ENCODE measurements around the gene SMC4. TPM values are rescaled to one million over a fixed set of nuclear protein-coding genes. Genes with fewer than 3 reads are reported as not detected.

SMC4 gene
- total RNA-seq, 1 experiment from 2014 or later, result 198 TPM

GRCh38 chr3:160479376-160479775 lies 79.9 kb downstream of the SMC4 start:
- peak; percentile 79 to 84 for DNase-seq (ENCODE audit: low read depth in 1 of 2, low spot score in 2 of 2)
- Histone ChIP-seq H3K4me1 (replicated peaks) (peaks cover 51% of the 10 kb centered on the region), H3K27ac (peak overlapping the region; percentile 85), H3K9me3 (replicated peaks) (no peaks in the 10 kb centered on the region), H3K36me3 (peaks cover 2% of the 10 kb centered on the region; the same call in 1 of the 2 replicates), H3K27me3 (replicated peaks) (no peaks in the 10 kb centered on the region), H3K4me3 (no peak overlapping the region)

- H3K36me3 ChIP-seq, result peaks cover 2% of the 10 kb centered on the region; the same call in 1 of the 2 replicates
- H3K27me3 ChIP-seq (replicated peaks), result no peaks in the 10 kb centered on the region
- no peak overlapping the region for H3K4me3 ChIP-seq
- no peaks in the 10 kb centered on the region for H3K9me3 ChIP-seq (replicated peaks)
- DNase-seq (ENCODE audit: low read depth in 1 of 2, low spot score in 2 of 2), result peak in 1 of 2 experiments; percentile 45
- peaks cover 46% of the 10 kb centered on the region for H3K4me1 ChIP-seq (replicated peaks)
- H3K27ac ChIP-seq, result peak overlapping the region; percentile 85
These were observed 81.5 kb downstream of the SMC4 start for GRCh38 chr3:160480931-160481330.

- Histone ChIP-seq H3K9me3 (replicated peaks) (no peaks in the 10 kb centered on the region), H3K27me3 (replicated peaks) (no peaks in the 10 kb centered on the region)
These were observed 82.4 kb downstream of the SMC4 start for GRCh38 chr3:160481856-160482255.

GRCh38 chr3:160482796-160483195 lies 83.3 kb downstream of the SMC4 start:
- Histone ChIP-seq H3K4me3 (no peak overlapping the region), H3K36me3 (peaks cover 2% of the 10 kb centered on the region; the same call in 1 of the 2 replicates), H3K4me1 (replicated peaks) (peaks cover 39% of the 10 kb centered on the region), H3K27ac (no peak overlapping the region), H3K27me3 (replicated peaks) (no peaks in the 10 kb centered on the region), H3K9me3 (replicated peaks) (no peaks in the 10 kb centered on the region)
- DNase-seq (ENCODE audit: low read depth in 1 of 2, low spot score in 2 of 2), result no peak

More at GRCh38 chr3:160481856-160482255, 82.4 kb downstream of the SMC4 start:
- no peak overlapping the region for H3K4me3 ChIP-seq
- no peak for DNase-seq (ENCODE audit: low read depth in 1 of 2, low spot score in 2 of 2)
- no peak overlapping the region for H3K27ac ChIP-seq
- H3K36me3 ChIP-seq, result peaks cover 2% of the 10 kb centered on the region; the same call in 1 of the 2 replicates
- peaks cover 49% of the 10 kb centered on the region for H3K4me1 ChIP-seq (replicated peaks)

Other genes starting within 250 kb of the SMC4 start
- not detected in 2 replicates for gene C3orf80, start 174.2 kb upstream of the SMC4 start, total RNA-seq (2014; rRNA removed; shearing (Covaris generic))
- 26.9 and 30.5 TPM in 2 replicates for gene IFT80, start 425 bp upstream of the SMC4 start, total RNA-seq (2014; rRNA removed; shearing (Covaris generic))
- 99.9 and 119 TPM in 2 replicates for gene TRIM59, start 50.1 kb downstream of the SMC4 start, total RNA-seq (2014; rRNA removed; shearing (Covaris generic))
- gene KPNA4, start 165.9 kb downstream of the SMC4 start, total RNA-seq (2014; rRNA removed; shearing (Covaris generic)), result 18.3 and 24.3 TPM in 2 replicates

Measured in SJSA1 (cell line).